AG04450 (cell line): ENCODE results near the gene P4HTM. TPM values are rescaled to one million over a fixed set of nuclear protein-coding genes. Genes with fewer than 3 reads are reported as not detected.

ENCODE experiments used
- CTCF ChIA-PET: fragments of 300-600, 350-600 bp; formaldehyde crosslinking; extraction: SDS; loops from one replicate; lab custom pipeline; 2022; ENCODE audit warnings: antibody characterized with exemption, inconsistent platforms; lab: Charles Lee
- POLR2A ChIA-PET: fragments of 350-600 bp; formaldehyde crosslinking; extraction: SDS; loops from one replicate; lab custom pipeline; 2021; ENCODE audit warnings: antibody characterized with exemption, inconsistent platforms; lab: Yijun Ruan, JAX
- DNase-seq: peaks from one replicate; pipeline ENCODE4 v3.0.0-alpha.2; 2011; ENCODE audit warnings: low read depth, low spot score
- H3K27ac ChIP-seq: one replicate; pipeline ENCODE4 v1.5.1; 2012; ENCODE audit warnings: low read depth, low read length, control low read depth
- H3K27me3 ChIP-seq: one replicate; pipeline ENCODE4 v1.6.0; 2012; ENCODE audit warnings: low read length; ENCODE audit not compliant: control insufficient read depth, insufficient read depth
- H3K4me3 ChIP-seq: 2 replicates; pipeline ENCODE4 v1.5.1; 2011; ENCODE audit warnings: mild to moderate bottlenecking, low read depth, low read length, control low read depth
- H3K9me3 ChIP-seq: 2 replicates; pipeline ENCODE4 v1.5.1; 2012; ENCODE audit warnings: low read length; ENCODE audit not compliant: control insufficient read depth, insufficient read depth
- CTCF ChIP-seq: IDR thresholded peaks from 2 replicates; pipeline ENCODE4 v1.5.1; 2011; ENCODE audit warnings: low read depth, low read length, control low read depth, inconsistent platforms
- polyA plus RNA-seq: library from polyadenylated mRNA; depleted of rRNA; stranded (reverse); fragments of >200 nt; gene quantifications from 2 replicates; pipeline ENCODE4 v1.2.3, GENCODE V29; 2011

The P4HTM gene
- polyA plus RNA-seq, 1 experiment, result 18.2 TPM

GRCh38 chr3:48997102-48997635, 7.1 kb downstream of the P4HTM start:
- no peaks in the 10 kb centered on the region for H3K27me3 ChIP-seq
- H3K27ac ChIP-seq, result no peak overlapping the region
- TF ChIP-seq CTCF, result no peak
- DNase-seq, result no peak
- ChIA-PET CTCF (interaction anchor here (1.0 kb wide), 1 partner anchor 10 kb away, joined by 5 read pairs; the partner anchor contains the start of gene WDR6), POLR2A (no interaction called here)
- H3K4me3 ChIP-seq, result no peak overlapping the region
- H3K9me3 ChIP-seq, result no peaks in the 10 kb centered on the region

GRCh38 chr3:48997714-48998637, 7.9 kb downstream of the P4HTM start:
- H3K4me3 ChIP-seq, result no peak overlapping the region
- no peak for TF ChIP-seq CTCF
- no peaks in the 10 kb centered on the region for H3K27me3 ChIP-seq
- ChIA-PET POLR2A (no interaction called here), CTCF (interaction anchor here (1.0 kb wide), 1 partner anchor 9 kb away, joined by 5 read pairs; the partner anchor contains the start of gene WDR6)
- no peak overlapping the region for H3K27ac ChIP-seq
- no peaks in the 10 kb centered on the region for H3K9me3 ChIP-seq
- DNase-seq, result no peak

GRCh38 chr3:48999085-48999858, 9.2 kb downstream of the P4HTM start:
- CTCF ChIA-PET, result interaction anchor here (0.9 kb wide), 1 partner anchor 10 kb away, joined by 4 read pairs; the partner anchor contains the start of gene P4HTM
- no peak for TF ChIP-seq CTCF
- POLR2A ChIA-PET, result no interaction called here
- H3K4me3 ChIP-seq, result no peak overlapping the region
- H3K9me3 ChIP-seq, result no peaks in the 10 kb centered on the region
- H3K27ac ChIP-seq, result no peak overlapping the region
- no peaks in the 10 kb centered on the region for H3K27me3 ChIP-seq
- no peak for DNase-seq

- CTCF ChIA-PET, result no interaction called here
- H3K27me3 ChIP-seq, result no peaks in the 10 kb centered on the region
- no peak for DNase-seq
- POLR2A ChIA-PET, result no interaction called here
- H3K9me3 ChIP-seq, result no peaks in the 10 kb centered on the region
- no peak overlapping the region for H3K4me3 ChIP-seq
- H3K27ac ChIP-seq, result no peak overlapping the region
- no peak for TF ChIP-seq CTCF
These were observed 11.1 kb downstream of the P4HTM start for GRCh38 chr3:49001155-49001554.
